OCI-LY7 (cell line): ENCODE measurements around the gene PUDP. TPM values are rescaled to one million over a fixed set of nuclear protein-coding genes. Genes with fewer than 3 reads are reported as not detected.

Source experiments
- Bru-seq: library from RNA; stranded (reverse); fragments of 400-500 nt; gene quantifications from one replicate; lab custom pipeline; 2021; lab: Mats Ljungman, UMichigan
- BruChase-seq, 2 experiments: library from RNA; stranded (reverse); fragments of 400-500 nt; gene quantifications; one replicate each; lab custom pipeline; 2021; lab: Mats Ljungman, UMichigan
- BruUV-seq: library from RNA; stranded (reverse); fragments of 400-500 nt; replicated peaks from 2 replicates; lab custom pipeline; 2021; lab: Mats Ljungman, UMichigan
- CTCF ChIA-PET: fragments of 300-600 bp; sonication (Branson Sonifier 250); formaldehyde crosslinking; loops from one replicate; lab custom pipeline; 2022; ENCODE audit warnings: antibody characterized with exemption; ENCODE audit not compliant: unreplicated experiment; lab: Charles Lee
- POLR2A ChIA-PET: fragments of 300-600 bp; sonication (Branson Sonifier 250); formaldehyde crosslinking; loops from one replicate; lab custom pipeline; 2022; ENCODE audit warnings: antibody characterized with exemption; lab: Charles Lee
- DNase-seq: peaks from one replicate; pipeline ENCODE4 v3.0.0-alpha.2; 2015; ENCODE audit warnings: low spot score
- H2AFZ ChIP-seq: fragments of 200-600 bp; sonication (generic), shearing (Covaris generic); 2 replicates; pipeline ENCODE4 v1.6.1; 2014; ENCODE audit warnings: mild to moderate bottlenecking, antibody characterized with exemption, low read length, moderate library complexity
- H3K27ac ChIP-seq: fragments of 200-600 bp; sonication (generic); 2 replicates; pipeline ENCODE4 v1.5.1; 2014; ENCODE audit warnings: mixed run types, low read depth, mild to moderate bottlenecking, moderate library complexity, low read length, inconsistent platforms; ENCODE audit not compliant: poor library complexity, severe bottlenecking
- H3K36me3 ChIP-seq: fragments of 200-600 bp; sonication (generic); 2 replicates; pipeline ENCODE4 v1.6.1; 2014; ENCODE audit warnings: mild to moderate bottlenecking, antibody characterized with exemption, low read length, moderate library complexity, mixed read lengths; ENCODE audit not compliant: insufficient read depth
- H3K4me1 ChIP-seq: fragments of 200-600 bp; sonication (generic); 2 replicates; pipeline ENCODE4 v1.5.1; 2014; ENCODE audit warnings: mild to moderate bottlenecking, low read length; ENCODE audit not compliant: insufficient read depth, poor library complexity, severe bottlenecking
- H3K4me2 ChIP-seq: fragments of 200-600 bp; sonication (generic); 2 replicates; pipeline ENCODE4 v1.6.1; 2014; ENCODE audit warnings: mild to moderate bottlenecking, low read length
- H3K4me3 ChIP-seq: fragments of 200-600 bp; sonication (generic); 2 replicates; pipeline ENCODE4 v1.5.1; 2014; ENCODE audit warnings: mild to moderate bottlenecking, low read depth, low read length; ENCODE audit not compliant: poor library complexity, severe bottlenecking
- H3K79me2 ChIP-seq: fragments of 200-600 bp; sonication (generic); 2 replicates; pipeline ENCODE4 v1.6.1; 2016; ENCODE audit warnings: low read depth, mild to moderate bottlenecking, low read length, moderate library complexity, mixed read lengths; ENCODE audit not compliant: insufficient read depth
- H3K9me2 ChIP-seq: fragments of 200-600 bp; sonication (generic); 2 replicates; pipeline ENCODE4 v1.6.1; 2016; ENCODE audit warnings: mild to moderate bottlenecking, low read length, mixed read lengths; ENCODE audit not compliant: insufficient read depth
- H3K9me3 ChIP-seq: fragments of 200-600 bp; sonication (generic); 2 replicates; pipeline ENCODE4 v1.6.1; 2014; ENCODE audit warnings: mild to moderate bottlenecking, mixed run types, low read length, mixed read lengths
- H4K20me1 ChIP-seq: fragments of 200-600 bp; sonication (generic); 2 replicates; pipeline ENCODE4 v1.6.1; 2014; ENCODE audit warnings: mild to moderate bottlenecking, antibody characterized with exemption, low read length, moderate library complexity, mixed read lengths; ENCODE audit not compliant: insufficient read depth
- CTCF ChIP-seq: fragments of 200-600 bp; sonication (generic); conservative IDR thresholded peaks from 2 replicates; pipeline ENCODE4 v1.5.1; 2014; ENCODE audit warnings: mild to moderate bottlenecking, antibody characterized with exemption, low read length, moderate library complexity, mixed read lengths
- EZH2phosphoT487 ChIP-seq: fragments of 200-600 bp; sonication (generic); IDR thresholded peaks from 2 replicates; pipeline ENCODE4 v1.6.1; 2018; ENCODE audit warnings: low read depth, borderline replicate concordance, mild to moderate bottlenecking, mixed run types, antibody characterized with exemption, low read length, moderate library complexity, mixed read lengths
- intact Hi-C: fragments of 100-400 bp; cut with micrococcal nuclease; formaldehyde crosslinking; loops from one replicate; pipeline ENCODE4 v1.10.0; 2022; ENCODE audit not compliant: unreplicated experiment
- long read RNA-seq: library from polyadenylated mRNA; stranded (forward); transcript quantifications from one replicate; pipeline ENCODE4 v2.0.0, GENCODE V29; 2022
- total RNA-seq, 2 experiments: library from RNA; depleted of rRNA in 1 of 2; stranded (reverse); fragments of >200 nt in 1 of 2; shearing (Covaris generic) in 1 of 2; gene quantifications; 2 replicates each; pipeline ENCODE4 v1.2.3, GENCODE V29; 2014 to 2022

PUDP gene
- total RNA-seq (2014; rRNA removed; shearing (Covaris generic)) (8.8 and 21.1 TPM in 2 replicates), total RNA-seq (2022) (25.7 and 28.6 TPM in 2 replicates), Bru-seq, nascent RNA (percentile 74 among the genes with signal in this experiment), BruChase-seq, experiment 1, labeled RNA remaining after a 6-hour chase (percentile 57 among the genes with signal in this experiment), BruChase-seq, experiment 2, labeled RNA remaining after a 2-hour chase (percentile 59 among the genes with signal in this experiment)
- long read RNA-seq, transcript PUDP-201 (4 exons, 2,140 nt): major isoform, 31 of 38 reads
- long read RNA-seq, partial matches to known transcripts: 3 of 38 reads
- long read RNA-seq, other reads (novel, unspliced or antisense): 4 of 38 reads

GRCh38 chrX:7147978-7148854 is at the start of gene PUDP:
PUDP (minus strand) TSS chrX:7148153; CDS start chrX:7148113, 40 bp downstream.
- Histone ChIP-seq H3K9me3 (no peaks in the 10 kb centered on the region), H3K27ac (peak within 1 kb of the TSS; percentile 87), H2AFZ (peak within 1 kb of the TSS; percentile 91), H3K79me2 (peaks cover 49% of the 10 kb centered on the region; the same call in 1 of the 2 replicates), H3K4me3 (peak within 1 kb of the TSS; percentile 95), H4K20me1 (no peaks in the 10 kb centered on the region), H3K9me2 (no peaks in the 10 kb centered on the region), H3K36me3 (0 out of 2 replicates have a peak, but pooled peaks cover 4% of the 10 kb centered on the region), H3K4me2 (peak within 1 kb of the TSS; percentile 90), H3K4me1 (peaks cover 33% of the 10 kb centered on the region)
- TF ChIP-seq CTCF (peak; percentile 41), EZH2phosphoT487 (no peak)
- ChIA-PET CTCF (interaction anchor here (1.7 kb wide), 1 partner anchor 14 kb away, joined by 6 read pairs; no protein-coding TSS in a partner anchor), POLR2A (interaction anchor here (0.6 to 1.8 kb wide), 6 partner anchors 13 to 1840 kb away, joined by 3 to 12 read pairs (median 4); no protein-coding TSS in a partner anchor)
- intact Hi-C loops: loop anchor here (2.0 to 5.0 kb wide), 3 partner anchors 37 to 74 kb away; no protein-coding TSS in a partner anchor
- no TSS peak for BruUV-seq
- DNase-seq: peak; percentile 87

GRCh38 chrX:7194606-7195005 is 46.7 kb upstream of the PUDP start:
- Histone ChIP-seq H3K27ac (no peak overlapping the region), H3K9me2 (no peaks in the 10 kb centered on the region), H4K20me1 (no peaks in the 10 kb centered on the region), H3K4me1 (peaks cover 6% of the 10 kb centered on the region), H3K4me2 (no peak overlapping the region), H3K4me3 (no peak overlapping the region), H3K36me3 (no peaks in the 10 kb centered on the region), H2AFZ (no peak overlapping the region), H3K9me3 (no peaks in the 10 kb centered on the region), H3K79me2 (no peaks in the 10 kb centered on the region)
- TF ChIP-seq EZH2phosphoT487 (no peak), CTCF (no peak)
- DNase-seq: no peak
- POLR2A ChIA-PET: interaction anchor here (0.6 kb wide), 1 partner anchor 37 kb away, joined by 3 read pairs; no protein-coding TSS in a partner anchor
- BruUV-seq: no TSS peak
- CTCF ChIA-PET: no interaction called here
- intact Hi-C loops: no loop called here
